GF-D8 (cell line): ENCODE results near the gene TTLL5.

Experiments used
- DNase-seq: peaks from one replicate; lab custom pipeline; 2025; lab: John Stamatoyannopoulos, UW

The TTLL5 gene

GRCh38 chr14:75986439-75986765 is 325.4 kb downstream of the TTLL5 start:
- DNase-seq: no peak

- no peak for DNase-seq
Measured at GRCh38 chr14:75987201-75987970, 326.3 kb downstream of the TTLL5 start.

GRCh38 chr14:75989134-75989533 is 328.1 kb downstream of the TTLL5 start:
- DNase-seq: no peak

GRCh38 chr14:75990297-75990696 is 329.3 kb downstream of the TTLL5 start:
- DNase-seq: no peak

GRCh38 chr14:75991753-75992152 is 330.7 kb downstream of the TTLL5 start:
- DNase-seq: no peak

GRCh38 chr14:75993567-75994041 is 332.6 kb downstream of the TTLL5 start:
- no peak for DNase-seq

GRCh38 chr14:75995372-75996041 is 334.5 kb downstream of the TTLL5 start:
- DNase-seq: no peak

- DNase-seq: no peak
Measured at GRCh38 chr14:75996488-75996887, 335.4 kb downstream of the TTLL5 start.

- DNase-seq: no peak
Measured at GRCh38 chr14:75999511-76000190, 338.6 kb downstream of the TTLL5 start.

- DNase-seq: no peak
Measured at GRCh38 chr14:76002383-76002782, 341.3 kb downstream of the TTLL5 start.
